ENCODE results near the gene SLC6A2.

The SLC6A2 gene

DNA sequence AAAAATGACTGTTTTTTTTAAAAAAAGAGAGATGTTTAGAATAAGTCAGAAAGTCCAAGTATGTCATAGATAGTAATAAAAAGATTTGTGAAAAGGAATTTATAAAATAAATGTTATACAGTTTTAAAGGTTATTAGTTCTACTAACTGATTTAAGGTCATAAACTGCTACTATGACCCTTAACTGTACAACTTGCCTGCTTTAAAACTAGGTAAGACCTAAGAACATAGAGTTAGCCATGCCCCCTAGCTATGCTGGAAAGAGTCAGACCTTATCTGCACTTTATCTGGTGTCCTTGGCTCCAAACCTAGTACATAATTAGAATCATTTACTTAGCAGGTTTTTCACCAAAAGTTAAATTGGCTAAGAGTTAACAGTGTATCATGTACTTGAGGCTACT is 23.5 kb upstream of the SLC6A2 start:
- POLR2A ChIA-PET, result no interaction called here
- DNase-seq (ENCODE audit: extremely low spot score), result no peak
- CTCF ChIA-PET, result no interaction called here
- TF ChIP-seq, protein P1, sequence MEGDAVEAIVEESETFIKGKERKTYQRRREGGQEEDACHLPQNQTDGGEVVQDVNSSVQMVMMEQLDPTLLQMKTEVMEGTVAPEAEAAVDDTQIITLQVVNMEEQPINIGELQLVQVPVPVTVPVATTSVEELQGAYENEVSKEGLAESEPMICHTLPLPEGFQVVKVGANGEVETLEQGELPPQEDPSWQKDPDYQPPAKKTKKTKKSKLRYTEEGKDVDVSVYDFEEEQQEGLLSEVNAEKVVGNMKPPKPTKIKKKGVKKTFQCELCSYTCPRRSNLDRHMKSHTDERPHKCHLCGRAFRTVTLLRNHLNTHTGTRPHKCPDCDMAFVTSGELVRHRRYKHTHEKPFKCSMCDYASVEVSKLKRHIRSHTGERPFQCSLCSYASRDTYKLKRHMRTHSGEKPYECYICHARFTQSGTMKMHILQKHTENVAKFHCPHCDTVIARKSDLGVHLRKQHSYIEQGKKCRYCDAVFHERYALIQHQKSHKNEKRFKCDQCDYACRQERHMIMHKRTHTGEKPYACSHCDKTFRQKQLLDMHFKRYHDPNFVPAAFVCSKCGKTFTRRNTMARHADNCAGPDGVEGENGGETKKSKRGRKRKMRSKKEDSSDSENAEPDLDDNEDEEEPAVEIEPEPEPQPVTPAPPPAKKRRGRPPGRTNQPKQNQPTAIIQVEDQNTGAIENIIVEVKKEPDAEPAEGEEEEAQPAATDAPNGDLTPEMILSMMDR (IDR thresholded peaks at IDR 0.05; ENCODE audit: control extremely low read depth, extremely low read depth, low read depth, missing control alignments), result no peak

DNA sequence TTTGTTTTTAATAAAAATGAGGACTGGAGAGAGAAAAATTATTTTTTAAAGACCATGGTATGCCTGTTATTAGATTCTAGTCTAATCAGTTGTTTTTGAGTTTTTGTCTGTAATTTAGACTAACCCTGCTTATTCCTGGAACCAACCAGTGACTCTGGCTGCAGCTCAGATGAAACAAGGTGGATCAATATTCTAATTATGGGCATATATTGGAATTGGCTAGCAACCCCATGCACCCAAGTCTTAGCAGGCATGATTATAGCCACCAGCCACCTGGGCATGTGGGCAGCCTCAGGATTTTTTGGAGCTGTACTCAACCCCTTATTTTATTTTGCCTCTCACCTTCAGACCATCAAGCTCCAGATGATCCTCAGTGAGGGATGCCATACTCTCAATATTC is 21.6 kb upstream of the SLC6A2 start:
- ChIA-PET CTCF (interaction anchor here (1.1 to 1.3 kb wide), 2 partner anchors 12 kb away, joined by 3 read pairs; no protein-coding TSS in a partner anchor), POLR2A (no interaction called here)
- TF ChIP-seq, protein P1 (IDR thresholded peaks at IDR 0.05; ENCODE audit: control extremely low read depth, extremely low read depth, low read depth, missing control alignments), result no peak
- DNase-seq (ENCODE audit: extremely low spot score), result no peak

DNA sequence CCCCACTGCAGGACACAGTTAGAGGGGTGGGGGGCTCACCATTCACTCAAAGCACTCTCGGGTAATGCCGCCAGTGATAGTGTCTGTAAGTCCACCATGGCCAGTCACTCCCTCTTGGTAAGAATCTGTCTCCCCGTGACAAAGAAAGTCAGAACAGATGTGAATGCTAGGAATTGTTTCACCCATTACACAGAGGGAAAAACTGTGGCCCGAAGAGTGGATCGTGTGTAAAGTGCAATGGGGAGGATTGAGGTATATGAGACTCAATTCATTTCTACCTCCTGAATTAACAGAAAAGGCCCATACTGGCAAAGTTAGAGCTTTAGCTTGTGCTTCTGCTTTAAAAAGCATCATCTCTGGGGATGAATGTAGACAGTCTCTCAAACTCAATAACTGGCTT is 17.5 kb upstream of the SLC6A2 start:
- TF ChIP-seq, protein P1 (IDR thresholded peaks at IDR 0.05; ENCODE audit: control extremely low read depth, extremely low read depth, low read depth, missing control alignments), result no peak
- ChIA-PET POLR2A (no interaction called here), CTCF (no interaction called here)
- DNase-seq (ENCODE audit: extremely low spot score), result no peak

DNA sequence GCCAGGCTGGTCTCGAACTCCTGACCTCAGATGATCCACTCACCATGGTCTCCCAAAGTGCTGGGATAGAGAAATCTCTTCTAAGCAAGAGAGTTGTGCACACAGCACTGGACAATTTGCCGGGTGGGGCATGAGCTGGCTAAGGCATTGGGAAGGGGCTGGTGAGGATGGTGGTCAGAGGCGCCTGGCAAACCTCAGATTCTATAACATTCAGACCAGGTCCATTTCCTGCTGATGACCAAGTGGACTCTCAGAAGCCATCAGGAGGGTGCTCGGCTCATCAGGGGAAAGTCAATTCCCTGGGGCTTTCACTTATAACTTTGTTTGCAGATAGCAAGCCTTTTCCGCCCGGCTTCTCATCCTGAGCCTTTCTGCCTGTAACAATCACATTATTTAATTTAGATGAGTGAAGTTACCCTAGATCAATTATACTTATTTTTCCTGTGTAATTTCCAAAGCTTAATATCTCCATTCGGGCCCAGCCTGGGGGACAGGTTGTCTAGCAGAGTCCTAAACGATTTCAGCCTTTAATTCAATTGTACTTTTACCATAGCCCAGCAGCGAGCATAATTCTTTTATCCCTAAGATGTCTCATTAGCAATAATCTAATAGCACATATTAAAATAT is 15.0 kb upstream of the SLC6A2 start:
- CTCF ChIA-PET, result no interaction called here

DNA sequence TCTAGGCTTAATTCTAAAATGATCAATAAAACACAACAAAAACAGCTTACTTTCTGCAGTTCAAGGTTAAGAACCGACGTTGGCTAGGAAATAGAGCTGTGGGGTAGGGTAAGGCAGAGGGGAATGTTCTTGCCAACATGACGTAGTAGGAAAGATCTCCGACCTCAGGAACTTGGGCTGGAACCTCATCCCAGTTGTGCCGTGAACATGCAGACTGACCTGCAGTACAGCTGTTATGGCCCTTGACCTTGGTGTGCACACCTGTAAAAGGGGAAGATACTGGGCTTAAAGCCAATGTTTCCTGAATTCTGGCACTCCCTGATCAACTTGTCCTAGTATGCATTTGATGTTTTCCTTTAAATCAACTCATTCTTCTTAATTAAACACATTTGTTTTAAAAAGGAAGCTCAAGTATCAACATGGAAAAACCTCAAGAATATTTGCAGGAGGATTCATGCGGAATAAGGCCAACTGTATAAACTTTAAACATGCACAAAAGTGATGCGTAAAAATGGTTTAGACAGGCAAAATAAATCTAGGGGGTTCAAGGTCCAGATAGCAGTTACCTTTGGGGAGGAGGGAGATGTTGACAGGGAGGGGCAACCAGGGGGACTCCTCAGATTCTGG is 14.2 kb upstream of the SLC6A2 start:
- ChIA-PET CTCF (no interaction called here), POLR2A (no interaction called here)
- TF ChIP-seq, protein P1 (IDR thresholded peaks at IDR 0.05; ENCODE audit: control extremely low read depth, extremely low read depth, low read depth, missing control alignments), result no peak
- no peak for DNase-seq (ENCODE audit: extremely low spot score)

More for the DNA sequence above, 15.0 kb upstream of the SLC6A2 start:
- TF ChIP-seq, protein P1 (IDR thresholded peaks at IDR 0.05; ENCODE audit: control extremely low read depth, extremely low read depth, low read depth, missing control alignments), result no peak
- POLR2A ChIA-PET, result no interaction called here
- no peak for DNase-seq (ENCODE audit: extremely low spot score)

DNA sequence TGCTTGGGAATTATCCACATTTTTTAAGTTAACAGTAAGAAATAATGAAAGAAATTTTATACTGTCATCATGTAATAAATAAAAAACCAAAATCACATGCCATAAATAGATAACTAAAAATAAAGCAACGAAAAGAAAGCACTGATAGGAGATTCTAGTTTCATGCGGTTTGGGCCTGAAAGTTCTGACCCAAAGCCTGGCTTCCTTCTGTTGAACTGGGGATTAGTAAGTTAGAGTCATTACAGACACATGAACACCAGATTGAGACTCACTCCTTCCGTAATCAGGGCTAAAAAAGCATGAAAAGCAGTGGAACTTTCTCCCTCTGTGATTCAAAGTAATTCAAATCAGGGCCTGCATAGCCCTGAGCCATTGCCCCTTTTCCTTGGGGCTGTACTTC is 13.2 kb upstream of the SLC6A2 start:
- CTCF ChIA-PET, result no interaction called here
- DNase-seq (ENCODE audit: extremely low spot score), result no peak
- POLR2A ChIA-PET, result no interaction called here
- TF ChIP-seq, protein P1 (IDR thresholded peaks at IDR 0.05; ENCODE audit: control extremely low read depth, extremely low read depth, low read depth, missing control alignments), result no peak

All from GM10248 (cell line).